GM23338 (cell line): ENCODE data around the gene PAFAH2. TPM values are rescaled to one million over a fixed set of nuclear protein-coding genes. Genes with fewer than 3 reads are reported as not detected.

Source experiments
- ATAC-seq: fragments of 200-7000 bp; cut with Tn5 transposase; 3 replicates; pipeline ENCODE4 v1.9.1; 2020
- DNase-seq: peaks from one replicate; pipeline ENCODE4 v3.0.0-alpha.2; 2015; ENCODE audit warnings: low spot score
- H2AFZ ChIP-seq: fragments of 200-600 bp; sonication (generic); 2 replicates; pipeline ENCODE4 v1.8.0; 2016; ENCODE audit warnings: antibody characterized with exemption, mild to moderate bottlenecking, moderate library complexity
- H3F3A ChIP-seq: fragments of 200-600 bp; sonication (generic); replicated peaks from 2 replicates; pipeline ENCODE4 v1.8.0; 2017; ENCODE audit warnings: antibody characterized with exemption, mixed run types, low read depth
- H3K27ac ChIP-seq: fragments of 200-600 bp; sonication (generic); 2 replicates; pipeline ENCODE4 v1.6.1; 2016; ENCODE audit warnings: low read depth
- H3K27me3 ChIP-seq: fragments of 200-600 bp; sonication (generic); 2 replicates; pipeline ENCODE4 v1.8.0; 2016; ENCODE audit warnings: mild to moderate bottlenecking, mixed run types, moderate library complexity; ENCODE audit not compliant: insufficient read depth
- H3K36me3 ChIP-seq: fragments of 200-600 bp; sonication (generic); 2 replicates; pipeline ENCODE4 v1.8.0; 2016; ENCODE audit warnings: mild to moderate bottlenecking; ENCODE audit not compliant: insufficient read depth
- H3K4me1 ChIP-seq: fragments of 200-600 bp; sonication (generic); 2 replicates; pipeline ENCODE4 v1.8.0; 2016; ENCODE audit warnings: mild to moderate bottlenecking, moderate library complexity; ENCODE audit not compliant: insufficient read depth
- H3K4me2 ChIP-seq: fragments of 200-600 bp; sonication (generic); 2 replicates; pipeline ENCODE4 v1.7.1; 2017; ENCODE audit warnings: mixed run types
- H3K4me3 ChIP-seq: fragments of 200-600 bp; sonication (generic); 2 replicates; pipeline ENCODE4 v1.6.1; 2016; ENCODE audit warnings: mixed run types
- H3K79me2 ChIP-seq: fragments of 200-600 bp; sonication (generic); replicated peaks from 2 replicates; pipeline ENCODE4 v1.8.0; 2017; ENCODE audit warnings: mild to moderate bottlenecking; ENCODE audit not compliant: insufficient read depth
- H3K9me2 ChIP-seq: fragments of 200-600 bp; sonication (generic); 2 replicates; pipeline ENCODE4 v1.8.0; 2017; ENCODE audit not compliant: insufficient read depth
- H4K20me1 ChIP-seq: fragments of 200-600 bp; sonication (generic); replicated peaks from 2 replicates; pipeline ENCODE4 v1.8.0; 2017; ENCODE audit warnings: mild to moderate bottlenecking; ENCODE audit not compliant: insufficient read depth
- H3K27ac Mint-ChIP-seq: 2 replicates; pipeline ENCODE4 v1.8.0; 2020; ENCODE audit warnings: inconsistent platforms, mild to moderate bottlenecking, moderate library complexity, mixed read lengths
- H3K27me3 Mint-ChIP-seq: 3 replicates; pipeline ENCODE4 v1.8.0; 2022; ENCODE audit warnings: low read depth, mild to moderate bottlenecking, moderate library complexity, mixed read lengths, inconsistent platforms; ENCODE audit not compliant: insufficient read depth, poor library complexity
- H3K36me3 Mint-ChIP-seq: 3 replicates; pipeline ENCODE4 v1.8.0; 2021; ENCODE audit warnings: low read depth, mild to moderate bottlenecking, inconsistent platforms, moderate library complexity, mixed read lengths
- H3K4me1 Mint-ChIP-seq: 3 replicates; pipeline ENCODE4 v1.8.0; 2020; ENCODE audit warnings: mild to moderate bottlenecking, inconsistent platforms, mixed read lengths
- H3K4me3 Mint-ChIP-seq: 3 replicates; pipeline ENCODE4 v1.8.0; 2021; ENCODE audit warnings: moderate library complexity, mild to moderate bottlenecking, inconsistent platforms, mixed read lengths
- H3K9me3 Mint-ChIP-seq: 3 replicates; pipeline ENCODE4 v1.8.0; 2020; ENCODE audit warnings: moderate library complexity, mild to moderate bottlenecking, inconsistent platforms, mixed read lengths
- CREB1 ChIP-seq: fragments of 250-450 bp; sonication (Bioruptor Pico); IDR thresholded peaks from 2 replicates; pipeline ENCODE4 v1.5.0; 2020; ENCODE audit warnings: low read depth, mild to moderate bottlenecking, moderate library complexity
- ETS1 ChIP-seq: IDR thresholded peaks from 2 replicates; pipeline ENCODE4 v1.6.1; 2016; ENCODE audit warnings: antibody characterized with exemption
- EZH2 ChIP-seq: fragments of 200-600 bp; sonication (generic); IDR thresholded peaks from one replicate; pipeline ENCODE4 v1.8.0; 2017; ENCODE audit warnings: antibody characterized with exemption, mild to moderate bottlenecking, low read depth; ENCODE audit not compliant: unreplicated experiment
- EZH2phosphoT487 ChIP-seq: fragments of 200-600 bp; sonication (generic); IDR thresholded peaks from one replicate; pipeline ENCODE4 v1.8.1; 2018; ENCODE audit warnings: antibody characterized with exemption; ENCODE audit not compliant: unreplicated experiment
- JUNB ChIP-seq: IDR thresholded peaks from one replicate; pipeline ENCODE4 v1.6.1; 2016; ENCODE audit warnings: antibody characterized with exemption; ENCODE audit not compliant: unreplicated experiment
- NANOG ChIP-seq: IDR thresholded peaks from 2 replicates; pipeline ENCODE4 v1.6.1; 2016; ENCODE audit warnings: antibody characterized with exemption, borderline replicate concordance
- POLR2AphosphoS5 ChIP-seq: IDR thresholded peaks from 2 replicates; pipeline ENCODE4 v1.6.1; 2016; ENCODE audit warnings: antibody characterized with exemption, low read depth
- REST ChIP-seq: IDR thresholded peaks from one replicate; pipeline ENCODE4 v1.6.1; 2018; ENCODE audit warnings: antibody characterized with exemption; ENCODE audit not compliant: unreplicated experiment
- STAT1 ChIP-seq: IDR thresholded peaks from one replicate; pipeline ENCODE4 v1.6.1; 2016; ENCODE audit warnings: antibody characterized with exemption; ENCODE audit not compliant: unreplicated experiment
- ZNF114 ChIP-seq: fragments of 250-450 bp; sonication (Bioruptor Pico); IDR thresholded peaks from 2 replicates; pipeline ENCODE4 v1.5.0; 2020; ENCODE audit warnings: mild to moderate bottlenecking, moderate library complexity
- ZNF331 ChIP-seq: fragments of 250-450 bp; sonication (Bioruptor Pico); IDR thresholded peaks from 2 replicates; pipeline ENCODE4 v1.5.0; 2020; ENCODE audit warnings: low read depth, mild to moderate bottlenecking, moderate library complexity
- ZNF462 ChIP-seq: fragments of 250-450 bp; sonication (Bioruptor Pico); IDR thresholded peaks from 2 replicates; pipeline ENCODE4 v1.5.0; 2020; ENCODE audit warnings: mild to moderate bottlenecking, moderate library complexity
- polyA plus RNA-seq: library from polyadenylated mRNA; unstranded; fragments of >200 nt; fragmentation: Nextera tagmentation; extraction: Ambion mirVana; gene quantifications from 2 replicates; pipeline ENCODE4 v1.2.1, GENCODE V29; 2016
- total RNA-seq: library from RNA; depleted of rRNA; stranded (reverse); fragments of >200 nt; shearing (Covaris generic); gene quantifications from 2 replicates; pipeline ENCODE4 v1.2.3, GENCODE V29; 2014
- TF ChIP-seq, protein P1 (sequence below), 2 experiments: fragments of 200-600 bp in 1 of 2; sonication (generic) in 1 of 2; conservative IDR thresholded peaks; 2 replicates each; pipeline versions ENCODE4 v1.5.1 to v1.6.1; 2016 to 2017; ENCODE audit warnings: antibody characterized with exemption in 2 of 2, low read depth in 2 of 2, mild to moderate bottlenecking in 2 of 2, moderate library complexity in 1 of 2

PAFAH2 gene
- total and polyA plus RNA-seq, 2 experiments from 2014 or later, result 5.7 to 10.3 TPM

GRCh38 chr1:26041401-26041800, 43.5 kb upstream of the PAFAH2 start:
- Histone ChIP-seq H3K36me3 (no peaks in the 10 kb centered on the region), H3K4me2 (no peak overlapping the region), H3K9me2 (no peaks in the 10 kb centered on the region), H3K27me3 (peaks cover 53% of the 10 kb centered on the region), H3K79me2 (no peaks in the 10 kb centered on the region), H2AFZ (no peak overlapping the region), H3K27ac (no peak overlapping the region), H4K20me1 (no peaks in the 10 kb centered on the region), H3K4me3 (no peak overlapping the region), H3F3A (no peaks in the 10 kb centered on the region), H3K4me1 (no peaks in the 10 kb centered on the region; the same call in 1 of the 2 replicates)
- no peaks in the 10 kb centered on the region for H3K36me3 Mint-ChIP-seq
- H3K27me3 Mint-ChIP-seq, result peaks cover 43% of the 10 kb centered on the region
- no peak for DNase-seq
- ATAC-seq, result no peak
- peaks cover 5% of the 10 kb centered on the region; the same call in 2 of the 3 replicates for H3K4me1 Mint-ChIP-seq
- H3K4me3 Mint-ChIP-seq, result no peak overlapping the region
- no peak overlapping the region for H3K27ac Mint-ChIP-seq
- no peaks in the 10 kb centered on the region for H3K9me3 Mint-ChIP-seq
- TF ChIP-seq EZH2 (no peak), ZNF331 (no peak), CREB1 (CRISPR knock-in tag) (no peak), EZH2phosphoT487 (no peak), REST (no peak), POLR2AphosphoS5 (no peak), ETS1 (no peak), NANOG (no peak), ZNF114 (CRISPR knock-in tag) (no peak), JUNB (no peak), STAT1 (no peak), ZNF462 (CRISPR knock-in tag) (no peak)
- TF ChIP-seq, protein P1, sequence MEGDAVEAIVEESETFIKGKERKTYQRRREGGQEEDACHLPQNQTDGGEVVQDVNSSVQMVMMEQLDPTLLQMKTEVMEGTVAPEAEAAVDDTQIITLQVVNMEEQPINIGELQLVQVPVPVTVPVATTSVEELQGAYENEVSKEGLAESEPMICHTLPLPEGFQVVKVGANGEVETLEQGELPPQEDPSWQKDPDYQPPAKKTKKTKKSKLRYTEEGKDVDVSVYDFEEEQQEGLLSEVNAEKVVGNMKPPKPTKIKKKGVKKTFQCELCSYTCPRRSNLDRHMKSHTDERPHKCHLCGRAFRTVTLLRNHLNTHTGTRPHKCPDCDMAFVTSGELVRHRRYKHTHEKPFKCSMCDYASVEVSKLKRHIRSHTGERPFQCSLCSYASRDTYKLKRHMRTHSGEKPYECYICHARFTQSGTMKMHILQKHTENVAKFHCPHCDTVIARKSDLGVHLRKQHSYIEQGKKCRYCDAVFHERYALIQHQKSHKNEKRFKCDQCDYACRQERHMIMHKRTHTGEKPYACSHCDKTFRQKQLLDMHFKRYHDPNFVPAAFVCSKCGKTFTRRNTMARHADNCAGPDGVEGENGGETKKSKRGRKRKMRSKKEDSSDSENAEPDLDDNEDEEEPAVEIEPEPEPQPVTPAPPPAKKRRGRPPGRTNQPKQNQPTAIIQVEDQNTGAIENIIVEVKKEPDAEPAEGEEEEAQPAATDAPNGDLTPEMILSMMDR (conservative IDR thresholded peaks at IDR 0.05; ENCODE audit: low read depth in 2 of 2), result no peak
